Testis (tissue), 3 donors: ENCODE data around the gene NEO1. TPM values are rescaled to one million over a fixed set of nuclear protein-coding genes. Genes with fewer than 3 reads are reported as not detected.

Experiments
- DNase-seq: peaks from one replicate; pipeline ENCODE4 v3.0.0-alpha.2; 2019
- H3K27ac ChIP-seq, 2 donors: fragments of 200-600 bp; sonication (generic); one replicate each; pipeline ENCODE4 v1.5.1; 2019
- H3K27me3 ChIP-seq: fragments of 200-600 bp; sonication (generic); one replicate; pipeline ENCODE4 v1.5.1; 2019
- H3K36me3 ChIP-seq: fragments of 200-600 bp; sonication (generic); one replicate; pipeline ENCODE4 v1.5.1; 2017; ENCODE audit warnings: low read depth; ENCODE audit errors: missing control alignments
- H3K4me1 ChIP-seq: fragments of 200-600 bp; sonication (generic); one replicate; pipeline ENCODE4 v1.5.1; 2019
- H3K4me3 ChIP-seq, 2 donors: fragments of 200-600 bp; sonication (generic); one replicate each; pipeline ENCODE4 v1.5.1; 2017 to 2019
- H3K9me3 ChIP-seq: fragments of 200-600 bp; sonication (generic); one replicate; pipeline ENCODE4 v1.5.1; 2017
- CTCF ChIP-seq, 3 experiments: fragments of 450-650 bp in 2 of 3; fragments of 200-600 bp in 1 of 3; sonication (generic) in 1 of 3; IDR thresholded peaks; one replicate each; pipeline ENCODE4 v1.5.1; 2016 to 2019; ENCODE audit warnings: antibody characterized with exemption in 3 of 3, mild to moderate bottlenecking in 2 of 3, moderate library complexity in 1 of 3
- POLR2A ChIP-seq: fragments of 450-650 bp; IDR thresholded peaks from one replicate; pipeline ENCODE4 v1.6.1; 2017; ENCODE audit warnings: antibody characterized with exemption, mild to moderate bottlenecking, moderate library complexity
- WGBS, 2 donors: methylation state at CpG; one replicate each; pipeline ENCODE4 v1.1.5; 2018; 5-methylcytosine and 5-hydroxymethylcytosine counted together
- intact Hi-C: fragments of 100-400 bp; cut with DNase I; formaldehyde crosslinking; loops from one replicate; pipeline ENCODE4 v1.15.1; 2023; ENCODE audit warnings: low total_unique reads
- polyA plus RNA-seq: library from polyadenylated mRNA; stranded (reverse); fragments of 350-450 nt; fragmentation: Illumina TruSeq; extraction: RNeasy Lipid Tissue Mini Kit (QIAGEN cat#74804); gene quantifications from one replicate; pipeline ENCODE4 v1.2.3, GENCODE V29; 2014; ENCODE audit warnings: low read depth, low replicate concordance; ENCODE audit not compliant: insufficient read depth
- total RNA-seq, 2 donors: library from RNA; depleted of rRNA; stranded (reverse); fragments of >200 nt; gene quantifications; one replicate each; pipeline ENCODE4 v1.2.3, GENCODE V29; 2016

NEO1 gene
- total and polyA plus RNA-seq, 3 donors from 2014 or later: 42.2 to 57.4 (median 50.2) TPM

GRCh38 chr15:73017987-73018386 lies 34.3 kb upstream of the NEO1 start:
- no peak for DNase-seq
- no peak overlapping the region for H3K27ac ChIP-seq
- intact Hi-C loops: no loop called here
- no peaks in the 10 kb centered on the region for H3K36me3 ChIP-seq
- no peaks in the 10 kb centered on the region for H3K4me1 ChIP-seq
- no peaks in the 10 kb centered on the region for H3K9me3 ChIP-seq
- TF ChIP-seq CTCF (IDR thresholded peaks at IDR 0.05): no peak
- no peak for TF ChIP-seq POLR2A
- H3K27me3 ChIP-seq: no peaks in the 10 kb centered on the region
- H3K4me3 ChIP-seq: no peak overlapping the region
- WGBS, 2 donors: 91 to 95% methylated on average over 1 of the region's 1 CpG

GRCh38 chr15:73019154-73019553 lies 33.1 kb upstream of the NEO1 start:
- no peaks in the 10 kb centered on the region for H3K27me3 ChIP-seq
- WGBS, 2 donors: 89 to 97% methylated on average over 3 of the region's 3 CpGs
- no peak overlapping the region for H3K4me3 ChIP-seq
- no peak for DNase-seq
- no peak overlapping the region for H3K27ac ChIP-seq
- TF ChIP-seq CTCF (IDR thresholded peaks at IDR 0.05) (no peak), POLR2A (no peak)
- intact Hi-C loops: no loop called here
- H3K9me3 ChIP-seq: no peaks in the 10 kb centered on the region
- H3K4me1 ChIP-seq: no peaks in the 10 kb centered on the region
- H3K36me3 ChIP-seq: no peaks in the 10 kb centered on the region

- Histone ChIP-seq H3K9me3 (no peaks in the 10 kb centered on the region), H3K4me1 (no peaks in the 10 kb centered on the region), H3K4me3 (no peak overlapping the region), H3K36me3 (no peaks in the 10 kb centered on the region), H3K27ac (no peak overlapping the region), H3K27me3 (no peaks in the 10 kb centered on the region)
- no peak for DNase-seq
- TF ChIP-seq CTCF (IDR thresholded peaks at IDR 0.05): no peak
- TF ChIP-seq POLR2A: no peak
- intact Hi-C loops: no loop called here
- 80 to 94% methylated on average over 2 of the region's 2 CpGs for whole genome bisulfite sequencing, 2 donors
Observed at GRCh38 chr15:73019601-73020146, 32.6 kb upstream of the NEO1 start.

GRCh38 chr15:73021139-73021621 lies 31.1 kb upstream of the NEO1 start:
- Histone ChIP-seq H3K4me1 (no peaks in the 10 kb centered on the region), H3K36me3 (no peaks in the 10 kb centered on the region), H3K27me3 (no peaks in the 10 kb centered on the region), H3K4me3 (no peak overlapping the region), H3K9me3 (no peaks in the 10 kb centered on the region), H3K27ac (no peak overlapping the region)
- intact Hi-C loops: no loop called here
- WGBS, 2 donors: 55 to 66% methylated on average over 8 of the region's 8 CpGs
- TF ChIP-seq CTCF (IDR thresholded peaks at IDR 0.05) (no peak), POLR2A (no peak)
- no peak for DNase-seq

GRCh38 chr15:73022161-73022560 lies 30.1 kb upstream of the NEO1 start:
- 76 to 88% methylated on average over 5 of the region's 5 CpGs for WGBS, 2 donors
- Histone ChIP-seq H3K27me3 (no peaks in the 10 kb centered on the region), H3K4me1 (no peaks in the 10 kb centered on the region), H3K4me3 (no peak overlapping the region), H3K27ac (no peak overlapping the region), H3K36me3 (no peaks in the 10 kb centered on the region), H3K9me3 (no peaks in the 10 kb centered on the region)
- DNase-seq: no peak
- TF ChIP-seq POLR2A (no peak), CTCF (IDR thresholded peaks at IDR 0.05) (no peak)
- intact Hi-C loops: no loop called here
